Activated T-helper 2 cell treated with anti-CD3 and anti-CD28 coated beads, Interferon-gamma antibody, Interleukin-2, Interleukin-4, amounts not matched to agents 10 μg/mL and 5 μg/mL and 100 μg/mL, durations not matched to agents 14 hours and 24 hours and 36 hours (primary cell): ENCODE data around the gene CABP5. TPM values are rescaled to one million over a fixed set of nuclear protein-coding genes. Genes with fewer than 3 reads are reported as not detected.
"Not testable (repeated sequence)": the region's sequence is repeated elsewhere in the genome, so short reads cannot be mapped to it uniquely, and the experiment has no call there.

Experiments
- DNase-seq: peaks from one replicate; pipeline ENCODE4 v3.0.0; 2021; ENCODE audit warnings: low spot score
- H3K27ac Mint-ChIP-seq: one replicate; pipeline ENCODE4 v1.8.0; 2021; ENCODE audit warnings: mixed read lengths
- H3K27me3 Mint-ChIP-seq: one replicate; pipeline ENCODE4 v1.8.0; 2021; ENCODE audit warnings: low read depth, mixed read lengths
- H3K36me3 Mint-ChIP-seq: one replicate; pipeline ENCODE4 v1.8.0; 2021; ENCODE audit warnings: low read depth, mixed read lengths
- H3K4me1 Mint-ChIP-seq: one replicate; pipeline ENCODE4 v1.8.0; 2021; ENCODE audit warnings: low read depth, mixed read lengths
- H3K4me3 Mint-ChIP-seq: one replicate; pipeline ENCODE4 v1.8.0; 2021; ENCODE audit warnings: low read depth, mild to moderate bottlenecking, moderate library complexity, mixed read lengths
- H3K9me3 Mint-ChIP-seq: one replicate; pipeline ENCODE4 v1.8.0; 2021; ENCODE audit warnings: mixed read lengths
- intact Hi-C: fragments of 100-400 bp; cut with micrococcal nuclease; formaldehyde crosslinking; loops from one replicate; pipeline ENCODE4 v1.15.1; 2023
- total RNA-seq: library from RNA; stranded (reverse); gene quantifications from 2 replicates; pipeline ENCODE4 v1.2.3, GENCODE V29; 2022

The CABP5 gene
- not detected in 2 replicates for total RNA-seq

GRCh38 chr19:48043675-48044258 is at the start of gene CABP5:
Gene CABP5, minus strand, starts transcription at chr19:48044079. Its CDS starts 157 bp downstream, at chr19:48043922.
- intact Hi-C loops, result no loop called here
- Mint-ChIP-seq H3K4me3 (no peak within 1 kb of the TSS), H3K27me3 (no peaks in the 10 kb centered on the region), H3K27ac (no peak within 1 kb of the TSS), H3K9me3 (no peaks in the 10 kb centered on the region), H3K4me1 (no peaks in the 10 kb centered on the region), H3K36me3 (no peaks in the 10 kb centered on the region)
- no peak for DNase-seq

GRCh38 chr19:48091111-48091718 is 47.3 kb upstream of the CABP5 start:
- H3K27me3 Mint-ChIP-seq, DNase-seq, intact Hi-C loops, H3K4me1 Mint-ChIP-seq, H3K4me3 Mint-ChIP-seq, H3K27ac Mint-ChIP-seq, H3K9me3 Mint-ChIP-seq, H3K36me3 Mint-ChIP-seq: not testable (repeated sequence)

- H3K4me1 Mint-ChIP-seq, result peaks cover 3% of the 10 kb centered on the region
- H3K27ac Mint-ChIP-seq, result no peak overlapping the region
- no peak for DNase-seq
- H3K36me3 Mint-ChIP-seq, result peaks cover 8% of the 10 kb centered on the region
- H3K4me3 Mint-ChIP-seq, result no peak overlapping the region
- H3K9me3 Mint-ChIP-seq, result peaks cover 8% of the 10 kb centered on the region
- no peaks in the 10 kb centered on the region for H3K27me3 Mint-ChIP-seq
- intact Hi-C loops, result no loop called here
These were observed 46.5 kb upstream of the CABP5 start for GRCh38 chr19:48090281-48090802.

- intact Hi-C loops, H3K27ac Mint-ChIP-seq, H3K36me3 Mint-ChIP-seq, H3K4me1 Mint-ChIP-seq, H3K27me3 Mint-ChIP-seq, H3K9me3 Mint-ChIP-seq, DNase-seq, H3K4me3 Mint-ChIP-seq: not testable (repeated sequence)
These were observed 45.1 kb upstream of the CABP5 start for GRCh38 chr19:48088991-48089390.

GRCh38 chr19:48085904-48086864 is 42.3 kb upstream of the CABP5 start:
- Mint-ChIP-seq H3K36me3 (no peaks in the 10 kb centered on the region), H3K27me3 (no peaks in the 10 kb centered on the region), H3K4me1 (no peaks in the 10 kb centered on the region), H3K27ac (no peak overlapping the region), H3K4me3 (no peak overlapping the region), H3K9me3 (no peaks in the 10 kb centered on the region)
- no peak for DNase-seq
- intact Hi-C loops, result no loop called here

GRCh38 chr19:48085076-48085475 is 41.2 kb upstream of the CABP5 start:
- no peaks in the 10 kb centered on the region for H3K27me3 Mint-ChIP-seq
- no peak overlapping the region for H3K4me3 Mint-ChIP-seq
- DNase-seq, result no peak
- intact Hi-C loops, result no loop called here
- H3K27ac Mint-ChIP-seq, result no peak overlapping the region
- H3K9me3 Mint-ChIP-seq, result no peaks in the 10 kb centered on the region
- H3K4me1 Mint-ChIP-seq, result no peaks in the 10 kb centered on the region
- H3K36me3 Mint-ChIP-seq, result no peaks in the 10 kb centered on the region

- Mint-ChIP-seq H3K4me3 (no peak overlapping the region), H3K27ac (no peak overlapping the region), H3K36me3 (no peaks in the 10 kb centered on the region), H3K4me1 (no peaks in the 10 kb centered on the region), H3K27me3 (no peaks in the 10 kb centered on the region), H3K9me3 (no peaks in the 10 kb centered on the region)
- DNase-seq, result no peak
- intact Hi-C loops, result no loop called here
These were observed 37.2 kb upstream of the CABP5 start for GRCh38 chr19:48081106-48081505.

- DNase-seq, H3K9me3 Mint-ChIP-seq, H3K27ac Mint-ChIP-seq, H3K4me3 Mint-ChIP-seq, intact Hi-C loops, H3K4me1 Mint-ChIP-seq, H3K27me3 Mint-ChIP-seq, H3K36me3 Mint-ChIP-seq: not testable (repeated sequence)
These were observed 26.4 kb upstream of the CABP5 start for GRCh38 chr19:48070177-48070769.

GRCh38 chr19:48069435-48069834 is 25.6 kb upstream of the CABP5 start:
- no peak for DNase-seq
- Mint-ChIP-seq H3K27ac (no peak overlapping the region), H3K4me3 (no peak overlapping the region), H3K36me3 (no peaks in the 10 kb centered on the region), H3K27me3 (no peaks in the 10 kb centered on the region), H3K4me1 (no peaks in the 10 kb centered on the region), H3K9me3 (no peaks in the 10 kb centered on the region)
- intact Hi-C loops, result no loop called here

- Mint-ChIP-seq H3K4me3 (no peak overlapping the region), H3K9me3 (no peaks in the 10 kb centered on the region), H3K27ac (no peak overlapping the region), H3K27me3 (peaks cover 2% of the 10 kb centered on the region), H3K4me1 (no peaks in the 10 kb centered on the region), H3K36me3 (no peaks in the 10 kb centered on the region)
- DNase-seq, result no peak
- intact Hi-C loops, result no loop called here
These were observed 20.6 kb upstream of the CABP5 start for GRCh38 chr19:48064509-48064908.

GRCh38 chr19:48061401-48062344 is 17.8 kb upstream of the CABP5 start:
- Mint-ChIP-seq H3K36me3 (no peaks in the 10 kb centered on the region), H3K4me3 (no peak overlapping the region), H3K9me3 (no peaks in the 10 kb centered on the region), H3K27ac (no peak overlapping the region), H3K4me1 (no peaks in the 10 kb centered on the region), H3K27me3 (peaks cover 2% of the 10 kb centered on the region)
- intact Hi-C loops, result no loop called here
- no peak for DNase-seq

- no peak for DNase-seq
- intact Hi-C loops, result no loop called here
- Mint-ChIP-seq H3K9me3 (no peaks in the 10 kb centered on the region), H3K27me3 (peaks cover 2% of the 10 kb centered on the region), H3K27ac (no peak overlapping the region), H3K4me1 (no peaks in the 10 kb centered on the region), H3K36me3 (no peaks in the 10 kb centered on the region), H3K4me3 (no peak overlapping the region)
These were observed 16.5 kb upstream of the CABP5 start for GRCh38 chr19:48060381-48060780.
